OCI-LY7 (cell line): ENCODE measurements around the gene ADM2.

Source experiments
- CTCF ChIP-seq: fragments of 200-600 bp; sonication (generic); conservative IDR thresholded peaks from 2 replicates; pipeline ENCODE4 v1.5.1; 2014; ENCODE audit warnings: mild to moderate bottlenecking, antibody characterized with exemption, low read length, moderate library complexity, mixed read lengths
- EZH2phosphoT487 ChIP-seq: fragments of 200-600 bp; sonication (generic); IDR thresholded peaks from 2 replicates; pipeline ENCODE4 v1.6.1; 2018; ENCODE audit warnings: low read depth, borderline replicate concordance, mild to moderate bottlenecking, mixed run types, antibody characterized with exemption, low read length, moderate library complexity, mixed read lengths

GRCh38 chr22:50481440-50482106, at the start of gene ADM2:
- no peak for TF ChIP-seq CTCF
- TF ChIP-seq EZH2phosphoT487, result no peak
